IMR-90 (cell line): Measurements from ENCODE around the gene GSTA5. TPM values are rescaled to one million over a fixed set of nuclear protein-coding genes. Genes with fewer than 3 reads are reported as not detected.

Experiments
- polyA plus RNA-seq, 3 experiments: library from polyadenylated mRNA; depleted of rRNA; stranded (reverse); fragments of >200 nt; gene quantifications; 2 replicates each; pipeline ENCODE4 v1.2.3, GENCODE V29; 2012; ENCODE audit warnings: low replicate concordance in 1 of 3
- total RNA-seq: library from RNA; depleted of rRNA; stranded (reverse); fragments of >200 nt; gene quantifications from 2 replicates; pipeline ENCODE4 v1.2.3, GENCODE V29; 2012; rRNA removed

Gene GSTA5
- total and polyA plus RNA-seq, 2 of the 4 experiments (the other 2 are of a cell fraction) = not detected

Other genes with a start within 250 kb of the GSTA5 start
- gene TMEM14A, start 169.7 kb downstream of the GSTA5 start, total RNA-seq = 18.5 and 58.3 TPM in 2 replicates
- gene TMEM14A, start 169.7 kb downstream of the GSTA5 start, polyA plus RNA-seq (2012; rRNA removed) = 20.9 and 25.1 TPM in 2 replicates
- not detected in 2 replicates for gene GSTA2, start 77.3 kb downstream of the GSTA5 start, total RNA-seq
- gene GSTA2, start 77.3 kb downstream of the GSTA5 start, polyA plus RNA-seq (2012; rRNA removed) = not detected in 2 replicates
- gene GSTA1, start 37.0 kb downstream of the GSTA5 start, total RNA-seq = 0.18 and 0.28 TPM in 2 replicates
- 0.31 and 0.32 TPM in 2 replicates for gene GSTA1, start 37.0 kb downstream of the GSTA5 start, polyA plus RNA-seq (2012; rRNA removed)
- gene GSTA3, start 68.9 kb upstream of the GSTA5 start, total RNA-seq = not detected in 2 replicates
- gene GSTA3, start 68.9 kb upstream of the GSTA5 start, polyA plus RNA-seq (2012; rRNA removed) = not detected in 2 replicates
- 26.9 and 35.8 TPM in 2 replicates for gene GSTA4, start 154.5 kb upstream of the GSTA5 start, total RNA-seq
- 29.6 and 35.6 TPM in 2 replicates for gene GSTA4, start 154.5 kb upstream of the GSTA5 start, polyA plus RNA-seq (2012; rRNA removed)
- gene CILK1, start 221.0 kb upstream of the GSTA5 start, total RNA-seq = 11.1 and 12.8 TPM in 2 replicates
- 8.5 and 9.4 TPM in 2 replicates for gene CILK1, start 221.0 kb upstream of the GSTA5 start, polyA plus RNA-seq (2012; rRNA removed)
- 36.1 and 49.6 TPM in 2 replicates for gene FBXO9, start 224.6 kb upstream of the GSTA5 start, total RNA-seq
- 65.9 and 82.8 TPM in 2 replicates for gene FBXO9, start 224.6 kb upstream of the GSTA5 start, polyA plus RNA-seq (2012; rRNA removed)